Adrenal gland (tissue), 5 donors: ENCODE measurements around the gene ZBTB7C.

Source experiments
- CTCF ChIP-seq, 6 experiments: fragments of 450-650 bp in 4 of 6; fragments of 200-600 bp in 2 of 6; sonication (generic) in 1 of 6; IDR thresholded peaks; 1 replicate in 5 of 6; 2 replicates in 1 of 6; pipeline versions ENCODE4 v1.5.1 to v1.8.0; 2016 to 2021; ENCODE audit warnings: antibody characterized with exemption in 6 of 6, mild to moderate bottlenecking in 2 of 6, moderate library complexity in 1 of 6
- POLR2A ChIP-seq, 2 donors: fragments of 450-650 bp; IDR thresholded peaks; one replicate each; pipeline ENCODE4 v1.6.1; 2017; ENCODE audit warnings: antibody characterized with exemption in 2 of 2, mild to moderate bottlenecking in 2 of 2, moderate library complexity in 1 of 2
- donor health status: DM: no; HTN: no; CAD: no.

GRCh38 chr18:48407358-48407757 is 1.8 kb downstream of the ZBTB7C start:
- TF ChIP-seq POLR2A (IDR thresholded peaks at IDR 0.05) = peak in 1 of 2 donors; percentile 30
- TF ChIP-seq CTCF (IDR thresholded peaks at IDR 0.05) = no peak
